GM23338 (cell line): Measurements from ENCODE around the gene ACCS. TPM values are rescaled to one million over a fixed set of nuclear protein-coding genes. Genes with fewer than 3 reads are reported as not detected.

Source experiments
- ATAC-seq: fragments of 200-7000 bp; cut with Tn5 transposase; 3 replicates; pipeline ENCODE4 v1.9.1; 2020
- DNase-seq: peaks from one replicate; pipeline ENCODE4 v3.0.0-alpha.2; 2015; ENCODE audit warnings: low spot score
- H2AFZ ChIP-seq: fragments of 200-600 bp; sonication (generic); 2 replicates; pipeline ENCODE4 v1.8.0; 2016; ENCODE audit warnings: antibody characterized with exemption, mild to moderate bottlenecking, moderate library complexity
- H3F3A ChIP-seq: fragments of 200-600 bp; sonication (generic); replicated peaks from 2 replicates; pipeline ENCODE4 v1.8.0; 2017; ENCODE audit warnings: antibody characterized with exemption, mixed run types, low read depth
- H3K27ac ChIP-seq: fragments of 200-600 bp; sonication (generic); 2 replicates; pipeline ENCODE4 v1.6.1; 2016; ENCODE audit warnings: low read depth
- H3K27me3 ChIP-seq: fragments of 200-600 bp; sonication (generic); 2 replicates; pipeline ENCODE4 v1.8.0; 2016; ENCODE audit warnings: mild to moderate bottlenecking, mixed run types, moderate library complexity; ENCODE audit not compliant: insufficient read depth
- H3K36me3 ChIP-seq: fragments of 200-600 bp; sonication (generic); 2 replicates; pipeline ENCODE4 v1.8.0; 2016; ENCODE audit warnings: mild to moderate bottlenecking; ENCODE audit not compliant: insufficient read depth
- H3K4me1 ChIP-seq: fragments of 200-600 bp; sonication (generic); 2 replicates; pipeline ENCODE4 v1.8.0; 2016; ENCODE audit warnings: mild to moderate bottlenecking, moderate library complexity; ENCODE audit not compliant: insufficient read depth
- H3K4me2 ChIP-seq: fragments of 200-600 bp; sonication (generic); 2 replicates; pipeline ENCODE4 v1.7.1; 2017; ENCODE audit warnings: mixed run types
- H3K4me3 ChIP-seq: fragments of 200-600 bp; sonication (generic); 2 replicates; pipeline ENCODE4 v1.6.1; 2016; ENCODE audit warnings: mixed run types
- H3K79me2 ChIP-seq: fragments of 200-600 bp; sonication (generic); replicated peaks from 2 replicates; pipeline ENCODE4 v1.8.0; 2017; ENCODE audit warnings: mild to moderate bottlenecking; ENCODE audit not compliant: insufficient read depth
- H3K9me2 ChIP-seq: fragments of 200-600 bp; sonication (generic); 2 replicates; pipeline ENCODE4 v1.8.0; 2017; ENCODE audit not compliant: insufficient read depth
- H4K20me1 ChIP-seq: fragments of 200-600 bp; sonication (generic); replicated peaks from 2 replicates; pipeline ENCODE4 v1.8.0; 2017; ENCODE audit warnings: mild to moderate bottlenecking; ENCODE audit not compliant: insufficient read depth
- H3K27ac Mint-ChIP-seq: 2 replicates; pipeline ENCODE4 v1.8.0; 2020; ENCODE audit warnings: inconsistent platforms, mild to moderate bottlenecking, moderate library complexity, mixed read lengths
- H3K27me3 Mint-ChIP-seq: 3 replicates; pipeline ENCODE4 v1.8.0; 2022; ENCODE audit warnings: low read depth, mild to moderate bottlenecking, moderate library complexity, mixed read lengths, inconsistent platforms; ENCODE audit not compliant: insufficient read depth, poor library complexity
- H3K36me3 Mint-ChIP-seq: 3 replicates; pipeline ENCODE4 v1.8.0; 2021; ENCODE audit warnings: low read depth, mild to moderate bottlenecking, inconsistent platforms, moderate library complexity, mixed read lengths
- H3K4me1 Mint-ChIP-seq: 3 replicates; pipeline ENCODE4 v1.8.0; 2020; ENCODE audit warnings: mild to moderate bottlenecking, inconsistent platforms, mixed read lengths
- H3K4me3 Mint-ChIP-seq: 3 replicates; pipeline ENCODE4 v1.8.0; 2021; ENCODE audit warnings: moderate library complexity, mild to moderate bottlenecking, inconsistent platforms, mixed read lengths
- H3K9me3 Mint-ChIP-seq: 3 replicates; pipeline ENCODE4 v1.8.0; 2020; ENCODE audit warnings: moderate library complexity, mild to moderate bottlenecking, inconsistent platforms, mixed read lengths
- CREB1 ChIP-seq: fragments of 250-450 bp; sonication (Bioruptor Pico); IDR thresholded peaks from 2 replicates; pipeline ENCODE4 v1.5.0; 2020; ENCODE audit warnings: low read depth, mild to moderate bottlenecking, moderate library complexity
- CTCF ChIP-seq, 2 experiments: fragments of 200-600 bp in 1 of 2; sonication (generic) in 1 of 2; conservative IDR thresholded peaks; 2 replicates each; pipeline versions ENCODE4 v1.5.1 to v1.6.1; 2016 to 2017; ENCODE audit warnings: antibody characterized with exemption in 2 of 2, low read depth in 2 of 2, mild to moderate bottlenecking in 2 of 2, moderate library complexity in 1 of 2
- EZH2phosphoT487 ChIP-seq: fragments of 200-600 bp; sonication (generic); IDR thresholded peaks from one replicate; pipeline ENCODE4 v1.8.1; 2018; ENCODE audit warnings: antibody characterized with exemption; ENCODE audit not compliant: unreplicated experiment
- NANOG ChIP-seq: IDR thresholded peaks from 2 replicates; pipeline ENCODE4 v1.6.1; 2016; ENCODE audit warnings: antibody characterized with exemption, borderline replicate concordance
- POLR2AphosphoS5 ChIP-seq: IDR thresholded peaks from 2 replicates; pipeline ENCODE4 v1.6.1; 2016; ENCODE audit warnings: antibody characterized with exemption, low read depth
- REST ChIP-seq: IDR thresholded peaks from one replicate; pipeline ENCODE4 v1.6.1; 2018; ENCODE audit warnings: antibody characterized with exemption; ENCODE audit not compliant: unreplicated experiment
- STAT1 ChIP-seq: IDR thresholded peaks from one replicate; pipeline ENCODE4 v1.6.1; 2016; ENCODE audit warnings: antibody characterized with exemption; ENCODE audit not compliant: unreplicated experiment
- ZNF331 ChIP-seq: fragments of 250-450 bp; sonication (Bioruptor Pico); IDR thresholded peaks from 2 replicates; pipeline ENCODE4 v1.5.0; 2020; ENCODE audit warnings: low read depth, mild to moderate bottlenecking, moderate library complexity
- polyA plus RNA-seq: library from polyadenylated mRNA; unstranded; fragments of >200 nt; fragmentation: Nextera tagmentation; extraction: Ambion mirVana; gene quantifications from 2 replicates; pipeline ENCODE4 v1.2.1, GENCODE V29; 2016
- total RNA-seq: library from RNA; depleted of rRNA; stranded (reverse); fragments of >200 nt; shearing (Covaris generic); gene quantifications from 2 replicates; pipeline ENCODE4 v1.2.3, GENCODE V29; 2014
- TF ChIP-seq, protein P1 (sequence below): fragments of 250-450 bp; sonication (Bioruptor Pico); IDR thresholded peaks from 2 replicates; pipeline ENCODE4 v1.5.0; 2020; ENCODE audit warnings: mild to moderate bottlenecking, moderate library complexity

Gene ACCS
- total and polyA plus RNA-seq, 2 experiments from 2014 or later, result 3.6 to 6.6 TPM

DNA sequence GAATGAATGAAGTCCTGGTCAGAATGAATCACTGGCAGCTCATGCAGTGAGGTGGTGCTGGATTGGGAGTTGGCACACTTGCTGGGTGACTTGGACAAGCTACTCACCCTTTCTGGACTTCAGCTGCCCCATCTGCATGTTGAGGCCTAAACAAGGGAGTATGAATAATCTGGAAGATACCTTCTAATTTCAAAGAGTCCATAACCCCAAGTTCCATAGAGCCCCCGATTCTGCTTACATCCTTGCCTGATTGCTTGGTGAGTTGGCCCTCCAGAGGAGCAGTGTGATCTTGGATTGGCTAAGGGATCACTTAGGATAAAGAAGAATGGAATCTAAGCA lies 36.6 kb upstream of the ACCS start:
- Histone ChIP-seq H3K9me2 (no peaks in the 10 kb centered on the region; the same call in 1 of the 2 replicates), H3K79me2 (no peaks in the 10 kb centered on the region), H3K4me3 (no peak overlapping the region), H3K27ac (no peak overlapping the region), H3F3A (no peaks in the 10 kb centered on the region), H3K4me1 (peaks cover 15% of the 10 kb centered on the region), H3K27me3 (no peaks in the 10 kb centered on the region), H2AFZ (no peak overlapping the region), H3K36me3 (no peaks in the 10 kb centered on the region), H4K20me1 (no peaks in the 10 kb centered on the region), H3K4me2 (no peak overlapping the region)
- no peak; the same call in 2 of the 3 replicates for ATAC-seq
- no peak overlapping the region for H3K4me3 Mint-ChIP-seq
- no peak for TF ChIP-seq ZNF331 (CRISPR knock-in tag)
- TF ChIP-seq, protein P1, sequence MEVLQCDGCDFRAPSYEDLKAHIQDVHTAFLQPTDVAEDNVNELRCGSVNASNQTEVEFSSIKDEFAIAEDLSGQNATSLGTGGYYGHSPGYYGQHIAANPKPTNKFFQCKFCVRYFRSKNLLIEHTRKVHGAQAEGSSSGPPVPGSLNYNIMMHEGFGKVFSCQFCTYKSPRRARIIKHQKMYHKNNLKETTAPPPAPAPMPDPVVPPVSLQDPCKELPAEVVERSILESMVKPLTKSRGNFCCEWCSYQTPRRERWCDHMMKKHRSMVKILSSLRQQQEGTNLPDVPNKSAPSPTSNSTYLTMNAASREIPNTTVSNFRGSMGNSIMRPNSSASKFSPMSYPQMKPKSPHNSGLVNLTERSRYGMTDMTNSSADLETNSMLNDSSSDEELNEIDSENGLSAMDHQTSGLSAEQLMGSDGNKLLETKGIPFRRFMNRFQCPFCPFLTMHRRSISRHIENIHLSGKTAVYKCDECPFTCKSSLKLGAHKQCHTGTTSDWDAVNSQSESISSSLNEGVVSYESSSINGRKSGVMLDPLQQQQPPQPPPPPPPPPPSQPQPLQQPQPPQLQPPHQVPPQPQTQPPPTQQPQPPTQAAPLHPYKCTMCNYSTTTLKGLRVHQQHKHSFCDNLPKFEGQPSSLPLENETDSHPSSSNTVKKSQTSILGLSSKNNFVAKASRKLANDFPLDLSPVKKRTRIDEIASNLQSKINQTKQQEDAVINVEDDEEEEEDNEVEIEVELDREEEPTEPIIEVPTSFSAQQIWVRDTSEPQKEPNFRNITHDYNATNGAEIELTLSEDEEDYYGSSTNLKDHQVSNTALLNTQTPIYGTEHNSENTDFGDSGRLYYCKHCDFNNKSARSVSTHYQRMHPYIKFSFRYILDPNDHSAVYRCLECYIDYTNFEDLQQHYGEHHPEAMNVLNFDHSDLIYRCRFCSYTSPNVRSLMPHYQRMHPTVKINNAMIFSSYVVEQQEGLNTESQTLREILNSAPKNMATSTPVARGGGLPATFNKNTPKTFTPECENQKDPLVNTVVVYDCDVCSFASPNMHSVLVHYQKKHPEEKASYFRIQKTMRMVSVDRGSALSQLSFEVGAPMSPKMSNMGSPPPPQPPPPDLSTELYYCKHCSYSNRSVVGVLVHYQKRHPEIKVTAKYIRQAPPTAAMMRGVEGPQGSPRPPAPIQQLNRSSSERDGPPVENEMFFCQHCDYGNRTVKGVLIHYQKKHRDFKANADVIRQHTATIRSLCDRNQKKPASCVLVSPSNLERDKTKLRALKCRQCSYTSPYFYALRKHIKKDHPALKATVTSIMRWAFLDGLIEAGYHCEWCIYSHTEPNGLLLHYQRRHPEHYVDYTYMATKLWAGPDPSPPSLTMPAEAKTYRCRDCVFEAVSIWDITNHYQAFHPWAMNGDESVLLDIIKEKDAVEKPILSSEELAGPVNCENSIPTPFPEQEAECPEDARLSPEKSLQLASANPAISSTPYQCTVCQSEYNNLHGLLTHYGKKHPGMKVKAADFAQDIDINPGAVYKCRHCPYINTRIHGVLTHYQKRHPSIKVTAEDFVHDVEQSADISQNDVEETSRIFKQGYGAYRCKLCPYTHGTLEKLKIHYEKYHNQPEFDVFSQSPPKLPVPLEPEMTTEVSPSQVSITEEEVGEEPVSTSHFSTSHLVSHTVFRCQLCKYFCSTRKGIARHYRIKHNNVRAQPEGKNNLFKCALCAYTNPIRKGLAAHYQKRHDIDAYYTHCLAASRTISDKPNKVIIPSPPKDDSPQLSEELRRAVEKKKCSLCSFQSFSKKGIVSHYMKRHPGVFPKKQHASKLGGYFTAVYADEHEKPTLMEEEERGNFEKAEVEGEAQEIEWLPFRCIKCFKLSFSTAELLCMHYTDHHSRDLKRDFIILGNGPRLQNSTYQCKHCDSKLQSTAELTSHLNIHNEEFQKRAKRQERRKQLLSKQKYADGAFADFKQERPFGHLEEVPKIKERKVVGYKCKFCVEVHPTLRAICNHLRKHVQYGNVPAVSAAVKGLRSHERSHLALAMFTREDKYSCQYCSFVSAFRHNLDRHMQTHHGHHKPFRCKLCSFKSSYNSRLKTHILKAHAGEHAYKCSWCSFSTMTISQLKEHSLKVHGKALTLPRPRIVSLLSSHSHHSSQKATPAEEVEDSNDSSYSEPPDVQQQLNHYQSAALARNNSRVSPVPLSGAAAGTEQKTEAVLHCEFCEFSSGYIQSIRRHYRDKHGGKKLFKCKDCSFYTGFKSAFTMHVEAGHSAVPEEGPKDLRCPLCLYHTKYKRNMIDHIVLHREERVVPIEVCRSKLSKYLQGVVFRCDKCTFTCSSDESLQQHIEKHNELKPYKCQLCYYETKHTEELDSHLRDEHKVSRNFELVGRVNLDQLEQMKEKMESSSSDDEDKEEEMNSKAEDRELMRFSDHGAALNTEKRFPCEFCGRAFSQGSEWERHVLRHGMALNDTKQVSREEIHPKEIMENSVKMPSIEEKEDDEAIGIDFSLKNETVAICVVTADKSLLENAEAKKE (CRISPR knock-in tag), result no peak
- TF ChIP-seq EZH2phosphoT487, result no peak
- TF ChIP-seq POLR2AphosphoS5, result no peak
- TF ChIP-seq CTCF (conservative IDR thresholded peaks at IDR 0.05; ENCODE audit: low read depth in 2 of 2), result no peak
- no peak for TF ChIP-seq NANOG
- TF ChIP-seq STAT1, result no peak
- TF ChIP-seq CREB1 (CRISPR knock-in tag), result no peak
- no peak for TF ChIP-seq REST
- peaks cover 10% of the 10 kb centered on the region for H3K27me3 Mint-ChIP-seq
- peaks cover 17% of the 10 kb centered on the region for H3K4me1 Mint-ChIP-seq
- no peaks in the 10 kb centered on the region; the same call in 2 of the 3 replicates for H3K36me3 Mint-ChIP-seq
- H3K27ac Mint-ChIP-seq, result no peak overlapping the region
- DNase-seq, result no peak
- H3K9me3 Mint-ChIP-seq, result peaks cover 4% of the 10 kb centered on the region; the same call in 2 of the 3 replicates
